HG02970 (cell line): ENCODE data around the gene WWC1.
"Not testable (repeated sequence)": the region's sequence is repeated elsewhere in the genome, so short reads cannot be mapped to it uniquely, and the experiment has no call there.

Experiments used
- ATAC-seq: cut with Tn5 transposase; IDR thresholded peaks from one replicate; pipeline ENCODE4 v1.9.1; 2021; ENCODE audit warnings: mild to moderate bottlenecking, moderate library complexity, moderate number of reproducible peaks; ENCODE audit not compliant: unreplicated experiment, low FRiP score

Gene WWC1

GRCh38 chr5:168307022-168307421, 15.6 kb downstream of the WWC1 start:
- ATAC-seq: no peak

DNA sequence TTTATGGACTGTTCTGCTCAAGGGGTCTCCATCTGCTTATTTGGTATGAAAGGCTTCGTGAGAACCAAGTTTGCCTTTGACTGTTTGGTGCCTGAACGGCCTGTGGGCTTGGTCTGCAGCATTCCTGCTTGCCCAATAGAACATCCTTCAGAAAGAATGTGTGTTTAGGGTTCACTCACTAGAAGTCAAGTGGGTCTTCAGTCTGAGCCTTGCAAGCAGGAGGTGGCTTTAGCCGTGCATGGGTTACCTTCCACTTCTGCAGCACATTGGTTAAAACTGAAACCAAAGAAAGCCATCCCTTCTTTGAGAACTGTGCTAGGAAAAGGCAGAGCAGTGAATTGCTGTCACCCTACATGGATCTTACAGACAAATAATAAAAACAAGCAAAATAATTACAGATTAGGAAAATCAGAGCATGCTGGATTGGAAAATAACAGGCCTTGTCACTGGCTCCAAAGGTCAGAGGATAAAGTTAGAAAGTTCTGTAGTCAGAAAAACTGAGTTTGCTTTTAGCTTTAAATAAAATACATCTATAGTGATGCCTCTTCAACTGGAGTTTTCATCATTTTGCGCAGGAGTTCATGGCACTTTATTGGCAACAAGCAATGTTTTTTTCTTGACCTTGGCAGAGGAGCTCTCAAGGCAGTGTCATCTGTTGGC, 16.6 kb downstream of the WWC1 start:
- no peak for ATAC-seq

DNA sequence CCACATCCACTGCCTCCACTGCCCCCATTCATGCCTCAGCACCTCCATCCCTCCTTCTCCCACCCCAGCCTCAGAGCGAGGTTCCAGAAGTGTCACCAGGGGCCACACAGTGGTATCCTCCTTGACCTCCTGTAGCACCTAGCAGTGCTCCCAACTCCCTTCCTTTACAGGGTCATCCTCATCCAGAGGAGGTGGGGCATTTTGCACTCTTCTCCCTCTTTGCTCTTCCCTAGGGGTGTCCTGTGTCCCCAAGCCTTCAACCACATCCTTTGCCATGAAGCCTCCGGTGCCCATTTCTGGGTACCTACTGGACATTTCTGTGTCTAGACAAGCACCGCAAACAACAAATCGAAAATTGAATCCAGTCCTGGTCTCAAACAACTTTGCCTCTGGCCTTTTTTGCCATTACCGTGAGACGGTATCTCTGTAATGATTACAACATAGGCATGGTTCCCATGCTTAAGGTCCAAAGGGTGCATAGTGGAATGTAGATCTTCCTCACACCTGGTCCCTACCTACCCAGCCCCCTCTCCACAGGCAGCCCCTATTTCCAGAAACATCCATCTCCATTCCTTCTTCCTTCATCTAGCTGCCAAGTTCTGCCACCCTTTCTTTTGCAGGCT, 17.6 kb downstream of the WWC1 start:
- ATAC-seq: no peak

- ATAC-seq: not testable (repeated sequence)
Observed at GRCh38 chr5:168310541-168310940, 19.1 kb downstream of the WWC1 start.

DNA sequence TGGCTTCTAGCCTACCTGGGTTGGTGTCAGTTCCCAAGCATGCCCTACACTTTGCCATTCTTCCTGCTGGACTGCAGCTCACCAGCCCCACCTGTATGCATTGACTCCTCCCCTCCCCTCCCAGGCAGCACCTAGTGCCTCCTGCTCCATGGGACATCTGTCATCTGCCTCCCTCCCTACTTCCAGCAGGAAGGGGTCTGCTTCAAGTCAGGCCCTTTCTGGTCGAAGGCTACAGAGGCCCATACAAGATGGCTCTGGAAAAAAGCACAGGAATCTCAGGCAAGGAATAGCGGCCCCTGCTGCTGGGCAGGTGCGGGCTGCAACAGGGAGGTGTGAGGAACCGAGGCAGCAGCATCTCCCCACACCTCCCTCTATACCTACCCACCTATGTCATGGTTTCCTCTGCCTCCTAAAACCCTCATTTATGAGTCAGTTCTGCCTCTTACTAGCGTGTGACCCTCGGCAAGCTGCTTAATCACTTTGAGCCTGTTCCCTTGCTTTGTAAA, 19.7 kb downstream of the WWC1 start:
- no peak for ATAC-seq

GRCh38 chr5:168312606-168313295, 21.3 kb downstream of the WWC1 start:
- no peak for ATAC-seq

- ATAC-seq: no peak
Observed at GRCh38 chr5:168313596-168314204, 22.3 kb downstream of the WWC1 start.

- ATAC-seq: no peak
Observed at GRCh38 chr5:168314735-168315411, 23.4 kb downstream of the WWC1 start.

DNA sequence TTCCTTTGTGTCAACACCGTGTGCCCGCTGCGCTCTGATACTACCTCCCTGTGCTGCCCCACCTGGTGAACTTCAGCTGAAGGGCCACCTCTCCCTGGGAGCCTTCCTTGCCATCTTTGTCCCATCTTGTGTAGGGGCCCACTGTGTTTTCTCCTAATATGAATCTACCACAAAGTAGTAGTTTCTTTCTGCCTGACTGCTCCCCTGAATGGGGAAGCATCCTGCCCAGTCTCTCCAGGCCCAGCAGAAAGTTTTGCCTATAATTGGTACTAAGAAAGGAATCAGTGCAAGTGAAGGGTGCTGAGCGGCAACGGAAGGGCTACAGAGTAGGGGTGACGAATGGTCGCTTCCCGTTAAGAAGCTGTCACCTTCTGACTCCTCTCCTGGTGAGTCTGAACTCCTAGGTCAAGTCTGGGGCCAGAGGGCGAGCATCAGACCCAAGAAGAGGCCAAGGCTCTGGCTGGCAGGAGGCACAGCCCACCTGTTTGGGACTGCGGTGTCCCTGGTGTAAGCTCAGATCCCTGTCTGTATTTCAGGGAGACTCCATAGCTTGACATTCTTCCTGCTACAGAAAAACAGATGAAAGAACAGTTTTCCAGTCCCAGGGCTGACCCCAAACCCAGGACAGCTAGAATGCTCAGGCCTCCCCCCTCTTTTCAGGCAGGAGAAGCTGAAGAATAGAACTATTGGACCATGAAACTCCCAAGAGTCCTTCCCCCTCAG, 24.1 kb downstream of the WWC1 start:
- no peak for ATAC-seq

GRCh38 chr5:168316139-168316578, 24.7 kb downstream of the WWC1 start:
- ATAC-seq: no peak

DNA sequence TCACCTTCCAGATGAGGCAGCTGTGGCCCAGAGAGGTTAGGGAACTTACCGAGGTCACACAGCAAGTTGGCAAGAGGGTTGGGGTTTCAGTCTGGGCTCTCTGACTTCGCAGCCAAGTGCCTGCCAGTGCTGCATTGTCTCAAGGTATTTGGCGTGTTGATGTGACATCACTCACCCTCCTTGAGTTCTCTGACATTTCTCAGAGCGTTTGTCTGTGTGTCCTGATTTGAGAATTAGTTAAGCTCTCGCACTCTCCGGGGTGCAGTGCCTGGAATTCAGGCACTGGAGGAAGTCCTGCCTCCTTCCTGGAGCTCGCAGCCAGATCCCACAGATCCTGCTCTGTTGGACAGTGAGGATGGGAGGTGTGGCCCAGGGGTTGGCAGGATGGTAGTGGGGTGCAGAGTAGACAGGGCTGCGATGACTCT, 25.7 kb downstream of the WWC1 start:
- ATAC-seq: no peak

- ATAC-seq: no peak
Observed at GRCh38 chr5:168317521-168318147, 26.2 kb downstream of the WWC1 start.

GRCh38 chr5:168318240-168318639, 26.8 kb downstream of the WWC1 start:
- no peak for ATAC-seq

GRCh38 chr5:168319774-168320173, 28.3 kb downstream of the WWC1 start:
- no peak for ATAC-seq

DNA sequence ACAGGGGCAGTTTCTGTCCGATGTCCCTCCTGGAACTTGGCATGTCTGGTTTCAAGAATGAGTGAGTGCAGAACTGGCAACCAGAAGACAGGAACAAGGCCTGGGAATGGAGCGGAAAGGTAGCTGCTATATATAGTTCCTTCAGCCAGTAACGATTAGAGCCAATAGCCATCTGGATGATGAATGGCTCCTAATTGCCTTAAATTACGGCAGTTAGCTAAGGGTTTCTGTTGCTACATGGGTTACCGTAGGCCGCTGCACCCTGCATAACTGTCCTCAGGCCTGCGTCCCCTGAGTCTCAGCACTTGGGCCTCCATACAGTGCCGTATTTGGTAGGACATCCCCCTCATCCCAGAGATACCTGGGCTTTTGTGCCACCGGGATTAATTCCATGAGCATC, 29.4 kb downstream of the WWC1 start:
- ATAC-seq: no peak

- ATAC-seq: no peak
Observed at GRCh38 chr5:168324859-168325630, 33.6 kb downstream of the WWC1 start.

- ATAC-seq: no peak
Observed at GRCh38 chr5:168327019-168327421, 35.6 kb downstream of the WWC1 start.

DNA sequence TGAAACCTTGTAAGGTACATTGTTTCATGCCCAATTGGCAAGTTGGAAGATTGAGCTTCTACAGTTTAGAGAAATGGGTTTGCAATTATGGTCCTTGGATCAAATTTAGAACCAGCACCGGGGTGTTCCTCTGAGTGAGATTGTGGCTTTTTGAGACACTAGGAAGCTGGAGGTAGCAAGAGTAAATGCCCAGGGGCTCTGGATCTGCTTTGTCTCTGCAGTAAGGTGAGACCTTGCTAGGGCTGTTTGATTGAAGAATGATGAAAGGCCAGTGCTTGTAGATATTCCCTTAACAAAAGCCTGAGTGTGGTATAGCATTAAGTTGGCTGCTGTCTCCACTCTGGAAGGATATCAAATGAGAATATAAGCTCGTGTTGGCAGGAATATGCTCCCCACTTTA, 36.0 kb downstream of the WWC1 start:
- no peak for ATAC-seq

DNA sequence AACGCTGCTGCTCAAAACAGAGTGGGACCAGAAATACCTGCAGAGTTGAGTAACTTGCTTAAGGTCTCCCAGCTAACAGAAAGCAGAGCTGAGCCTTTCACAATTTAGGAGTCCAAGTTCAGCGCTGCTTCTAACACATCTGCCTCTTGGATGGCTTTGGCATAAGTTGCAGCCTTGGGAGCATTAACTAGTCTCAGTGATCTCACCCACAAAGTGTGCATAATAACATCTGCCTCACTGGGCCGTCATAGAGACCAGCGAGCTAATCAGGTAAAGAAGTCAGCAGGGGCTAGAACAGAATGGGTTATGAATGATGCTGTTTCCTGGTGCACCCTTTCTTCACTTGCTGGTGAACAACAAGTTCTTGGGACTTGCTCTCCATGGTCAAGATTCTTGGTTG, 36.5 kb downstream of the WWC1 start:
- no peak for ATAC-seq
